GM21360 (cell line): ENCODE data around the gene NADSYN1.

Experiments
- ATAC-seq: cut with Tn5 transposase; IDR thresholded peaks from one replicate; pipeline ENCODE4 v1.9.1; 2021; ENCODE audit warnings: mild to moderate bottlenecking, moderate library complexity; ENCODE audit not compliant: unreplicated experiment

NADSYN1 gene

GRCh38 chr11:71542879-71543777 is 90.1 kb downstream of the NADSYN1 start:
- no peak for ATAC-seq

- no peak for ATAC-seq
Measured at GRCh38 chr11:71543866-71544265, 90.9 kb downstream of the NADSYN1 start.

- ATAC-seq = no peak
Measured at GRCh38 chr11:71544525-71545214, 91.7 kb downstream of the NADSYN1 start.

- ATAC-seq = no peak
Measured at GRCh38 chr11:71545405-71545966, 92.5 kb downstream of the NADSYN1 start.

GRCh38 chr11:71548120-71548519 is 95.1 kb downstream of the NADSYN1 start, which contains the start of gene KRTAP5-9:
Gene KRTAP5-9 (plus strand): TSS chr11:71548420. CDS start chr11:71548658, 238 bp downstream.
- ATAC-seq = no peak

- no peak for ATAC-seq
Measured at GRCh38 chr11:71548716-71549151, 95.7 kb downstream of the NADSYN1 start.
